ENCODE measurements around the gene ADAR.

The ADAR gene

GRCh38 chr1:154614901-154615300, 6.9 kb upstream of the ADAR start:
- no peak for DNase-seq (ENCODE audit: low read depth)

- no peak for DNase-seq (ENCODE audit: low read depth)
These were observed 6.3 kb upstream of the ADAR start for GRCh38 chr1:154614247-154614646.

GRCh38 chr1:154611150-154611862, 3.3 kb upstream of the ADAR start:
- no peak for DNase-seq (ENCODE audit: low read depth)

GRCh38 chr1:154609398-154610380, 1.7 kb upstream of the ADAR start:
- DNase-seq (ENCODE audit: low read depth): peak; percentile 32

- no peak for DNase-seq (ENCODE audit: low read depth)
These were observed 648 bp upstream of the ADAR start for GRCh38 chr1:154608397-154609270.

- DNase-seq (ENCODE audit: low read depth): no peak
These were observed 829 bp downstream of the ADAR start for GRCh38 chr1:154607106-154607608.

- DNase-seq (ENCODE audit: low read depth): no peak
These were observed 2.5 kb downstream of the ADAR start for GRCh38 chr1:154605534-154605933.

- DNase-seq (ENCODE audit: low read depth): no peak
These were observed 4.7 kb downstream of the ADAR start for GRCh38 chr1:154603317-154603716.

GRCh38 chr1:154599658-154600057, 8.3 kb downstream of the ADAR start:
- no peak for DNase-seq (ENCODE audit: low read depth)

GRCh38 chr1:154598871-154599635, 8.9 kb downstream of the ADAR start:
- no peak for DNase-seq (ENCODE audit: low read depth)

GRCh38 chr1:154595621-154596020, 12.4 kb downstream of the ADAR start:
- no peak for DNase-seq (ENCODE audit: low read depth)

GRCh38 chr1:154594811-154595210, 13.2 kb downstream of the ADAR start:
- no peak for DNase-seq (ENCODE audit: low read depth)

- no peak for DNase-seq (ENCODE audit: low read depth)
These were observed 14.6 kb downstream of the ADAR start for GRCh38 chr1:154593390-154593789.

- no peak for DNase-seq (ENCODE audit: low read depth)
These were observed 16.8 kb downstream of the ADAR start for GRCh38 chr1:154591206-154591605.

GRCh38 chr1:154590756-154591155, 17.2 kb downstream of the ADAR start:
- DNase-seq (ENCODE audit: low read depth): no peak

- DNase-seq (ENCODE audit: low read depth): no peak
These were observed 18.2 kb downstream of the ADAR start for GRCh38 chr1:154589780-154590179.

- DNase-seq (ENCODE audit: low read depth): no peak
These were observed 21.3 kb downstream of the ADAR start for GRCh38 chr1:154586641-154587040.

- no peak for DNase-seq (ENCODE audit: low read depth)
These were observed 21.8 kb downstream of the ADAR start for GRCh38 chr1:154586231-154586630.

- no peak for DNase-seq (ENCODE audit: low read depth)
These were observed 23.6 kb downstream of the ADAR start for GRCh38 chr1:154584267-154584994.

- DNase-seq (ENCODE audit: low read depth): no peak
These were observed 24.2 kb downstream of the ADAR start for GRCh38 chr1:154583773-154584172.

Measured in activated T-helper 1 cell treated with Interleukin-2 at 50 U/mL for 16 hours (primary cell).